ENCODE results near the gene TSC1. TPM values are rescaled to one million over a fixed set of nuclear protein-coding genes. Genes with fewer than 3 reads are reported as not detected.
A peak's percentile ranks its signal among the peaks of the same experiment; 100 is the strongest.

The TSC1 gene
- total RNA-seq, 3 donors from 2014 or later: 34.6 to 53.4 (median 52.3) TPM

GRCh38 chr9:132942541-132943182 is 1.8 kb downstream of the TSC1 start:
- Histone ChIP-seq H3K4me3 (no peak overlapping the region), H3K4me1 (ENCODE audit: low read depth) (peaks cover 13% of the 10 kb centered on the region), H3K9me3 (no peaks in the 10 kb centered on the region), H3K36me3 (ENCODE audit: low read depth) (no peaks in the 10 kb centered on the region)
- TF ChIP-seq CTCF (IDR thresholded peaks at IDR 0.05): no peak
- ATAC-seq (peak; percentile 28), DNase-seq (peak in 1 of 3 donors; percentile 7)
- intact Hi-C loops (cut with DNase I, micrococcal nuclease): no loop called here

- ATAC-seq: no peak
- no peak for DNase-seq
- Histone ChIP-seq H3K36me3 (ENCODE audit: low read depth) (no peaks in the 10 kb centered on the region), H3K9me3 (no peaks in the 10 kb centered on the region), H3K4me3 (no peak overlapping the region), H3K4me1 (ENCODE audit: low read depth) (peaks cover 13% of the 10 kb centered on the region)
- intact Hi-C loops (cut with DNase I, micrococcal nuclease): no loop called here
- TF ChIP-seq CTCF (IDR thresholded peaks at IDR 0.05): no peak
Observed at GRCh38 chr9:132939169-132939568, 5.2 kb downstream of the TSC1 start.

- ATAC-seq (no peak), DNase-seq (no peak)
- H3K9me3 ChIP-seq: no peaks in the 10 kb centered on the region
- no peak for TF ChIP-seq CTCF (IDR thresholded peaks at IDR 0.05)
- peaks cover 2% of the 10 kb centered on the region for H3K4me1 ChIP-seq (ENCODE audit: low read depth)
- no peaks in the 10 kb centered on the region for H3K36me3 ChIP-seq (ENCODE audit: low read depth)
- intact Hi-C loops (cut with DNase I, micrococcal nuclease): no loop called here
- no peak overlapping the region for H3K4me3 ChIP-seq
Observed at GRCh38 chr9:132937463-132937901, 6.9 kb downstream of the TSC1 start.

- Histone ChIP-seq H3K36me3 (ENCODE audit: low read depth) (no peaks in the 10 kb centered on the region), H3K4me3 (no peak overlapping the region), H3K4me1 (ENCODE audit: low read depth) (no peaks in the 10 kb centered on the region), H3K9me3 (no peaks in the 10 kb centered on the region)
- no peak for TF ChIP-seq CTCF (IDR thresholded peaks at IDR 0.05)
- DNase-seq: no peak
- intact Hi-C loops (cut with DNase I, micrococcal nuclease): no loop called here
- no peak for ATAC-seq
Observed at GRCh38 chr9:132935026-132935425, 9.4 kb downstream of the TSC1 start.

GRCh38 chr9:132931178-132931735 is 13.2 kb downstream of the TSC1 start:
- Histone ChIP-seq H3K36me3 (ENCODE audit: low read depth) (no peaks in the 10 kb centered on the region), H3K9me3 (no peaks in the 10 kb centered on the region), H3K4me3 (no peak overlapping the region), H3K4me1 (ENCODE audit: low read depth) (no peaks in the 10 kb centered on the region)
- ATAC-seq: no peak
- intact Hi-C loops (cut with DNase I, micrococcal nuclease): no loop called here
- no peak for TF ChIP-seq CTCF (IDR thresholded peaks at IDR 0.05)
- DNase-seq: no peak

Data from mucosa of descending colon (tissue), 3 donors.